ENCODE measurements around the gene ABCD3. TPM values are rescaled to one million over a fixed set of nuclear protein-coding genes. Genes with fewer than 3 reads are reported as not detected.
A peak's percentile ranks its signal among the peaks of the same experiment; 100 is the strongest.
"Not testable (repeated sequence)": the region's sequence is repeated elsewhere in the genome, so short reads cannot be mapped to it uniquely, and the experiment has no call there.

Gene ABCD3
- total RNA-seq, 1 experiment from 2014 or later, result 45.1 TPM

DNA sequence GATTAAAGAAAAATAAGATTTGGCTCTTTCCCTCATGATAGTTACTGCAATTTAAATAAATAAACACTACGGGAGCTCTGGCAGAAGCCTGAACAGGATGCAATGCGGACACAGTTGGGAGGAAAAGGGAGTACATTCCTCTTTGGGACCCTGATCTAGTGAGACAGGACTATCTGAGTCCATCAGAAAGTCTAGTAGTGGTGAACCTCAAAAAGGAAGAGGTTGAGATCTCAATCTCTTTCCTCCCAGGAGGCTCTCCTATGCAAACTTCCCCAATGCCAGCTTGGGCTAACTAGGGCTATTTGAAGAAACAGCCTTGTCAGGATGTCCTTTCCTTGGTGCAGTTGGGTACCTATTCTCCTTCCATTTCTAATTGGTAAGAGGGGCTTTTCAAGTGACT lies 4.9 kb upstream of the ABCD3 start:
- DNase-seq (ENCODE audit: low spot score), result no peak

DNA sequence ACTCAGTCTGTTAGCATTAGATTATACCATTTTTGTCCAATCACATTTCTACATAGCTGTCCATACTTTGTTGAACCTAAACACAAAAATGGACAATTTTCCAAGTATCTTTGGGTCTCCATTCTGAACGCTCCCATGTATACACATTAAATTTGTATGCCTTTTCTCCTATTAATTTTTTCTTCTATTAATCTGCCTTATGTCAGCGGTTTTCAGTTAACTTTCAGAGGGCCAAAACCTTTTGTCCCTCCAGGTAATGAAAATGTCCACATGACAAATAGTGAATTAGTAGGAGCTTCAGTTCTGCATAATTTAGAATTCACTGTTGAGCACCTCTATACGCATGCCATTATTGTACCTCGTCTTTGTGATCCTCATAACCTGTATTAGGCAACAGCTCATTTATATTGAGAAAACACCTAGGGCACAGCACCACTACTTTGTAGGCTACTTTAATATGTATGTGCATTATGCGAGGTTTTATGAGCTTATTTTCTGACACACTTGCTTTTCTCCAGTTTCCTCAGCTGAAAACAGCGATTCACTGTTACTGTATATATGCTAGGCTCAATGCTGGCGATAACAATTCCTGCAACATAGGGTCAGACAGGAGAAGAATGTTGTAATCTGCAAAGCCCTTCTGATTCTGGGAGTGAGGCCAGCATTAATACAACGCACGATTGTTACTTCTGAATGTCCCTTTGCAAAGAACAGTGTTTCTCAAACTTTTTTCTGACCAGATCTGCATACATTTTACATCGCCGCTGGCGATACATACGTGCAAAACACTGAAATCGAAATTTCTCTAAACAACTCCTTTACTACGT lies 1.1 kb upstream of the ABCD3 start:
- peak; percentile 32 for DNase-seq (ENCODE audit: low spot score)

DNA sequence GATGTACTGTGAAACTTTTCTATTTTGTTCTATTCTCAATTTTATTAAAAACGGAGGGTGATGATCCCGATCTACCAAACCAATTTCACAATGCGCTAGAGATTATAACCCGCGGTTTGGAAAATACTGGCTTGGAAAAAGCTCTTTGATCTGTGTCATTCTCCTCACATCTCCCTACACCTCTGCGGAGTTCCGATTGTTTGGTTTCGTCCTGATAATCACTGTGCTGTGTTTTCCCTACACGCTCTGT lies 536 bp upstream of the ABCD3 start:
- no peak for DNase-seq (ENCODE audit: low spot score)

GRCh38 chr1:94418664-94419655 lies 771 bp downstream of the ABCD3 start:
- DNase-seq (ENCODE audit: low spot score), result peak; percentile 15

DNA sequence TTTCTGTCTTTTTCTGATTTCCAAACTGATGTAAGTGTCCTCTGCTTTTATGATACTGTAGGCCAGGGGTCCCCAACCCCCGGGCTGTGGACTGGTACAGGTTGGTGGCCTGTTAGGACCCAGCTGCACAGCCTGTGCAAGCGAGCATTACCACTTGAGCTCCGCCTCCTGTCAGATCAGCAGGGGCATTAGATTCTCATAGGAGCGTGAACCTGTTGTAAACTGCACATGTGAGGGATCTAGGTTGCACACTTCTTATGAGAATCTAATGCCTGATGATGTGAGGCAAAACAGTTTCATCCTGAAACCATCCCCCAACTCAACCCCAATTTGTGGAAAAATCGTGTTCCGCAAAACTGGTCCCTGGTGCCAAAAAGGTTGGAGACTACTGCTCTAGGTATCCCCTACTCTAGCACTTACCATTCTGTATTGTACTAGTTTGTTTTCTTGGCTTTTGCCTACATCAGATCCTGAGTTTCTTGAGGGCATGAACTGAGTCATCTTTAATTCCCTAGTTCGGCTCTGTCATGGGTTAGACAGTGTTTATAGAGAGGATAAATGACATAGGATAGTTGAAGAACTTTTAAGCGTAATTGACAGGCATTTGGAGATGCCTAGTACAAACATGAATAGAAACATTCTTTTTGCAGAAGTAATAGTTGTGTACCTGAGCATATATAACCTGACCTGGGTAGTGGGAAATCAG lies 4.1 kb downstream of the ABCD3 start:
- no peak for DNase-seq (ENCODE audit: low spot score)

DNA sequence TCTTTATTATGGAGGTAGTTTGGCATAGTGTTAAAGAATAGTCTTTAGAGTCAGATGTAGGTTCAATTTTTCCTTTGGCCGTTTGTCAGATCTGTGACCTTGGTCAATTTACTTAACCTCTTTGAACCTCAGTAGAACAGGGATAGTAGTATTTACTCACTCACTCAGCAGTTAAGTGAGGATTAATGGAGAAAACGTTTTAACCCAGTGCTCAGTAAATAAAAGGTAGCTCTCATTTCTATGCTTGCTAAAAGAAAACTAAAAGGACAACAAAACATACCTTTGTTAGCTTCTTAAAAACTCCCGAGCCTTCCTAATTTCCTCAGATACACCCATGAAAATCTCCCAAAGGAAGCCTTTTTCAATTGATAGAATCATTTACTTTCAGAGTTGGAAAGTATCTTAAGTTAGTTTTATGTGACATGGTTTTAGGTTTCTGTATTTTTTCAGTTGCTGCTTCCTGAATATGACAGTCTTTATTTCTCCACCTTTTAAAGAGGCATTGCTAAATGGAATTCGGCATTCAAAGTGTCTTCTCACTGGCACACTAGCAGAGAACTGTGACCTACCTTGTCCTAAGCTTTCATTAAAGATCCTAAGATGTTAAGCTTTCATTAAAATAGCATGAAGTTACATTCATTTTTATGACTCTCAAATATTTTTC lies 7.8 kb downstream of the ABCD3 start:
- no peak for DNase-seq (ENCODE audit: low spot score)

DNA sequence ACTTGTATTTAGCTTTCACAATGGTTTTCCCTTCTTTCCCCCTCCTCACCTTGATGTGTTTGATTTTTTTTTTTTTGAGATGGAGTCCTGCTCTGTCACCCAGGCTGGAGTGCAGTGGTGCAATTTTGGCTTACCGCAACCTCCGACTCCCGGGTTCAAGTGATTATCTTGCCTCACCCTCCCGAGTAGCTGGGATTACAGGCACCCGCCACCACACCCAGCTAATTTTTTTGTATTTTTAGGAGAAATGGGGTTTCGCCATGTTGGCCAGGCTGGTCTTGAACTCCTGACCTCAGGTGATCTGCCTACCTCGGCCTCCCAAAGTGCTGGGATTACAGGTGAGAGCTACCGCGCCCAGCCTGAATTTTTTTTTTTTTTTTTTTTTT lies 8.3 kb downstream of the ABCD3 start:
- DNase-seq (ENCODE audit: low spot score), result not testable (repeated sequence)

- DNase-seq (ENCODE audit: low spot score), result no peak
Observed at GRCh38 chr1:94428441-94428840, 10.3 kb downstream of the ABCD3 start.

GRCh38 chr1:94428927-94429528 lies 10.8 kb downstream of the ABCD3 start:
- not testable (repeated sequence) for DNase-seq (ENCODE audit: low spot score)

DNA sequence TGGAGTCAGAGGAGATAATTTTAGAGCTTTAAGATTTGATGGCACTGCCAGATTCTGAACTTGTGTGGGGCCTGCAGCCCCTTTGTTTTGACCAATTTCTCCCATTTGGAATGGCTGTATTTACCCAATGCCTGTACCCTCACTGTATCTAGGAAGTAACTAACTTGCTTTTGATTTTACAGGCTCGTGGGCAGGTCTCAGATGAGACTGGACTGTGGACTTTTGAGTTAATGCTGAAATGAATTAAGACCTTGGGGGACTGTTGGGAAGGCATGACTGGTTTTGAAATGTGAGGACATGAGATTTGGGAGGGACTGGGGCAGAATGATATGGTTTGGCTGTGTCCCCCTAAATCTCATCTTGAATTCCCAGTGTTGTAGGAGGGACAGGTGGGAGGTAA lies 11.9 kb downstream of the ABCD3 start:
- DNase-seq (ENCODE audit: low spot score), result not testable (repeated sequence)

GRCh38 chr1:94433866-94434265 lies 15.7 kb downstream of the ABCD3 start:
- DNase-seq (ENCODE audit: low spot score), result no peak

- DNase-seq (ENCODE audit: low spot score), result no peak
Observed at GRCh38 chr1:94434365-94435045, 16.3 kb downstream of the ABCD3 start.

DNA sequence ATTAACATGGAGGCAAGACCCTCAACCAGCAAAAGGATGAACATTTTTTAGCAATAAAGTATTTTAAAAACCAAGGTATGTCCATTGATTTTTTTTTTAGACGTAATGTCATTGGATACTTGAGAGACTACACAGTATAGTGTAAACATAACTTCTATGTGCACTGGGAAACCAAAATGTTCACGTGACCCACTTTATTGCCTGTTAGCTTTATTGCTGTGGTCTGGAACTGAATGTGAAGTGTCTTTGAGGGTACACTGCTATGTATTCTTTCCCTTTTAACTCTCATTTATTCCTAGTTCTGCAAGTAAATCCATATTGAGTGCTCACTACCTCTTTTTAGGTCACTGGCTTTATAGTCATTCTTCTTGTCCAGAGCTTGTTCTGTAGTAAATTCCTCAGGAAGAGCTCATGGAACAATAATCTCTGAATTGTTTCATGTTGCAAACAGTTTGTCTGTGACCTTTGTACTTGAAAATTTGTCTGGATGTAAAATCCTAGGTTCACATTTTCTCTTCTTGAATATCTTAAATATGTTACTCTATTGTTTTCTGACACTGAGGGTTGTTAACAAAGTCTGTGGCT lies 20.6 kb downstream of the ABCD3 start:
- DNase-seq (ENCODE audit: low spot score), result no peak

DNA sequence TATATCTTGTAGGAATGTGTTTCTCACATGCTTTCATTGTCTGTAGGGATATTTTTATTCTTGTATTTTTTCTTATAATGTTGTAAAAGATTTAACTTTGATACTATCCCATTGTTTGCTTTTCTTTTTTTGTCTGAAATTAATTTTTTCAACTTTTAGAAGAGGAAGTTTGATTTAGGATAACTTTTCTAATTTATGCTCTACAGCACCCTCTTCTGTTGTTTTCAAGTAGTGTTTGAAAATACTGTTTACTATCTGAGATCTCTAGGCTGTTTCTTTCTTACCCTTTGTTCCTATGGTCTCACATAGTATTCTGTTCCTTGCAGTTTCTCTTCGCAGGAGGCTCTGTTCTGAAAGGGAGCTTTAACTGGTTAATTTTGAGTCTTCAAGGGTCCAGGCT lies 21.9 kb downstream of the ABCD3 start:
- DNase-seq (ENCODE audit: low spot score), result no peak

- DNase-seq (ENCODE audit: low spot score), result not testable (repeated sequence)
Observed at GRCh38 chr1:94443067-94443466, 24.9 kb downstream of the ABCD3 start.

GRCh38 chr1:94444819-94445218 lies 26.6 kb downstream of the ABCD3 start:
- not testable (repeated sequence) for DNase-seq (ENCODE audit: low spot score)

- not testable (repeated sequence) for DNase-seq (ENCODE audit: low spot score)
Observed at GRCh38 chr1:94445733-94446132, 27.5 kb downstream of the ABCD3 start.

GRCh38 chr1:94446177-94446576 lies 28.0 kb downstream of the ABCD3 start:
- DNase-seq (ENCODE audit: low spot score), result not testable (repeated sequence)

- DNase-seq (ENCODE audit: low spot score), result not testable (repeated sequence)
Observed at GRCh38 chr1:94448741-94449140, 30.6 kb downstream of the ABCD3 start.

DNA sequence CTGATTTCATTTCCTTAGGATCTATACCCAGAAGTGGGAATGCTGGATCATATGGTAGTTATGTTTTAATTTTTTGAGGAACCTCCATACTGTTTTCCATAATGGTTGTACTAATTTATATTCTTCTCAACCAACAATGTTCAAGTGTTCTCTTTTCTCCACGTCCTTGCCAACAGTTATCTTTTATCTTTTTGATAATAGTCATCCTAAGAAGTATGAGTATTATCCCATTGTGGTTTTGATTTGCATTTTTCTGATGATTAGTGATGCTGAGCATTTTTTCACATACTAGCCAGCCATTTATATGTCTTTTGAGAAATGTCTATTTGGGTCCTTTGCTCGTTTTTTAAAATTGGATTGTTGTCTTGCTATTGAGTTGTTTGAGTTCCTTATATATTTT lies 38.5 kb downstream of the ABCD3 start:
- no peak for DNase-seq (ENCODE audit: low spot score)
